GM12874 (cell line): Measurements from ENCODE around the gene FASTKD3.

Source experiments
- TF ChIP-seq, protein P1 (sequence below): IDR thresholded peaks from 2 replicates; pipeline ENCODE4 v1.5.1; 2011; ENCODE audit warnings: low read depth, mild to moderate bottlenecking, control low read depth, low read length, moderate library complexity; ENCODE audit not compliant: insufficient read depth

The FASTKD3 gene

GRCh38 chr5:7852988-7853387, 15.8 kb downstream of the FASTKD3 start:
- TF ChIP-seq, protein P1, sequence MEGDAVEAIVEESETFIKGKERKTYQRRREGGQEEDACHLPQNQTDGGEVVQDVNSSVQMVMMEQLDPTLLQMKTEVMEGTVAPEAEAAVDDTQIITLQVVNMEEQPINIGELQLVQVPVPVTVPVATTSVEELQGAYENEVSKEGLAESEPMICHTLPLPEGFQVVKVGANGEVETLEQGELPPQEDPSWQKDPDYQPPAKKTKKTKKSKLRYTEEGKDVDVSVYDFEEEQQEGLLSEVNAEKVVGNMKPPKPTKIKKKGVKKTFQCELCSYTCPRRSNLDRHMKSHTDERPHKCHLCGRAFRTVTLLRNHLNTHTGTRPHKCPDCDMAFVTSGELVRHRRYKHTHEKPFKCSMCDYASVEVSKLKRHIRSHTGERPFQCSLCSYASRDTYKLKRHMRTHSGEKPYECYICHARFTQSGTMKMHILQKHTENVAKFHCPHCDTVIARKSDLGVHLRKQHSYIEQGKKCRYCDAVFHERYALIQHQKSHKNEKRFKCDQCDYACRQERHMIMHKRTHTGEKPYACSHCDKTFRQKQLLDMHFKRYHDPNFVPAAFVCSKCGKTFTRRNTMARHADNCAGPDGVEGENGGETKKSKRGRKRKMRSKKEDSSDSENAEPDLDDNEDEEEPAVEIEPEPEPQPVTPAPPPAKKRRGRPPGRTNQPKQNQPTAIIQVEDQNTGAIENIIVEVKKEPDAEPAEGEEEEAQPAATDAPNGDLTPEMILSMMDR = no peak

GRCh38 chr5:7852542-7852941, 16.3 kb downstream of the FASTKD3 start:
- TF ChIP-seq, protein P1 = no peak

GRCh38 chr5:7851617-7852289, 17.1 kb downstream of the FASTKD3 start:
- TF ChIP-seq, protein P1 = no peak

DNA sequence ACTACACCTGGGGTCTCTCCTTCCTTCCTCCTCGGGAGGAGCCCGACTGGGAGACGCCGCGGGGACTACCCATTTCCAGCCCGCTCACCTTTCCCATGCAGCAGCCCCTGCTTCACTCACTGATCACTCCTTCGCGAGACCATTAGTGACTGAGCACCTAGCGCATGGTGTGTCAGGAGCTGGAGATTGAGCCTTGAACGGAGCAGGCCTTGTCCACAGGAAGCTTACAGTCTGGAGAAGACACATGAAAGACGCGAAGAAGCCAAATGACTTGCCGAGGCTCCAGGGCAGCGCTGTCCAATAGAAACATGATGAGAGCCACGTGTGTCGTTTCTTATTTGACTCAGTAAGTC, 17.6 kb downstream of the FASTKD3 start:
- TF ChIP-seq, protein P1 = no peak

- TF ChIP-seq, protein P1 = no peak
Measured at GRCh38 chr5:7850395-7851239, 18.2 kb downstream of the FASTKD3 start, which contains the start of gene CFAP90. CFAP90 (minus strand) TSS chr5:7851133; CDS start chr5:7851021, 112 bp downstream.

- TF ChIP-seq, protein P1 = no peak
Measured at GRCh38 chr5:7849681-7850394, 19.0 kb downstream of the FASTKD3 start.

DNA sequence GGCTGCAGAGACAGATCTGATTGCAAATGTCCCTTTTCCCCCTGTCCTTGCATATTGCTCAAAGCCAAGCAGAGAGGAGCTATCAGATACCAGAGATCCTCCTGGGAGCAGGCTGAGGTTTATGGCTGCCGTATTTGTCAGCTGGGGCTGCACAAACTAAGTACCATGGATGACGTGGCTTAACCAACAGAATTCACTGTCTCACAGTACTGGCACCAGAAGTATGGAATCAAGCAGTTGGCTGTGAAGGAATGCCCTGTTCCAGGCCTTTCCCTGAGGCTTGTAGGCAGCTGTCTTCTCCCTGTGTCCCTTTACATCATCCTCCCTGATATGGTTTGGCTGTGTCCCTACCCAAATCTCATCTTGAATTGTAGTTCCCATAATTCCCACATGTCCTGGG, 20.5 kb downstream of the FASTKD3 start:
- TF ChIP-seq, protein P1 = no peak
